ENCODE measurements around the gene IFNLR1.

The IFNLR1 gene

GRCh38 chr1:24205345-24206082 lies 18.4 kb upstream of the IFNLR1 start:
- DNase-seq, result no peak

- no peak for DNase-seq
Observed at GRCh38 chr1:24204116-24204515, 17.0 kb upstream of the IFNLR1 start.

GRCh38 chr1:24203404-24203803 lies 16.3 kb upstream of the IFNLR1 start:
- no peak for DNase-seq

- DNase-seq, result no peak
Observed at GRCh38 chr1:24202987-24203386, 15.9 kb upstream of the IFNLR1 start.

- DNase-seq, result no peak
Observed at GRCh38 chr1:24202556-24202955, 15.5 kb upstream of the IFNLR1 start.

GRCh38 chr1:24201941-24202440 lies 14.9 kb upstream of the IFNLR1 start:
- peak; percentile 84 for DNase-seq

GRCh38 chr1:24199291-24199900 lies 12.3 kb upstream of the IFNLR1 start:
- peak; percentile 62 for DNase-seq

GRCh38 chr1:24198766-24199165 lies 11.7 kb upstream of the IFNLR1 start:
- DNase-seq, result no peak

- DNase-seq, result no peak
Observed at GRCh38 chr1:24195874-24196273, 8.8 kb upstream of the IFNLR1 start.

GRCh38 chr1:24195136-24195535 lies 8.0 kb upstream of the IFNLR1 start:
- no peak for DNase-seq

- peak; percentile 18 for DNase-seq
Observed at GRCh38 chr1:24193046-24193445, 6.0 kb upstream of the IFNLR1 start.

GRCh38 chr1:24191860-24192259 lies 4.8 kb upstream of the IFNLR1 start:
- DNase-seq, result peak; percentile 48

GRCh38 chr1:24190983-24191461 lies 3.9 kb upstream of the IFNLR1 start:
- no peak for DNase-seq

GRCh38 chr1:24189528-24189927 lies 2.4 kb upstream of the IFNLR1 start:
- no peak for DNase-seq

GRCh38 chr1:24186711-24186992 lies 437 bp downstream of the IFNLR1 start:
- DNase-seq, result no peak

- no peak for DNase-seq
Observed at GRCh38 chr1:24186031-24186710, 918 bp downstream of the IFNLR1 start.

- no peak for DNase-seq
Observed at GRCh38 chr1:24185076-24185475, 2.0 kb downstream of the IFNLR1 start.

- no peak for DNase-seq
Observed at GRCh38 chr1:24182061-24182460, 5.0 kb downstream of the IFNLR1 start.

- no peak for DNase-seq
Observed at GRCh38 chr1:24181619-24182018, 5.5 kb downstream of the IFNLR1 start.

- DNase-seq, result no peak
Observed at GRCh38 chr1:24180676-24181075, 6.4 kb downstream of the IFNLR1 start.

- no peak for DNase-seq
Observed at GRCh38 chr1:24179251-24179840, 7.7 kb downstream of the IFNLR1 start.

GRCh38 chr1:24178407-24178806 lies 8.7 kb downstream of the IFNLR1 start:
- DNase-seq, result no peak

GRCh38 chr1:24177161-24177560 lies 9.9 kb downstream of the IFNLR1 start:
- no peak for DNase-seq

All from fibroblast of skin of back (primary cell).